Stomach smooth muscle (tissue), 2 donors: ENCODE data around the gene B3GALT2.
"Not testable (repeated sequence)": the region's sequence is repeated elsewhere in the genome, so short reads cannot be mapped to it uniquely, and the experiment has no call there.

Experiments
- H3K27ac ChIP-seq: one replicate; pipeline ENCODE4 v1.7.0; 2013; ENCODE audit warnings: mild to moderate bottlenecking, low read length, inconsistent platforms
- H3K27me3 ChIP-seq, 2 donors: one replicate each; pipeline ENCODE4 v1.7.0; 2013; ENCODE audit warnings: low read length in 2 of 2; ENCODE audit not compliant: insufficient read depth in 2 of 2, control insufficient read depth in 1 of 2
- H3K36me3 ChIP-seq, 2 donors: one replicate each; pipeline ENCODE4 v1.7.0; 2013; ENCODE audit warnings: low read length in 2 of 2; ENCODE audit not compliant: control insufficient read depth in 2 of 2, insufficient read depth in 2 of 2
- H3K4me1 ChIP-seq: one replicate; pipeline ENCODE4 v1.7.0; 2013; ENCODE audit warnings: low read length; ENCODE audit not compliant: control insufficient read depth, insufficient read depth
- H3K4me3 ChIP-seq, 2 donors: one replicate each; pipeline ENCODE4 v1.7.0; 2013; ENCODE audit warnings: low read length in 2 of 2
- H3K9ac ChIP-seq, 2 donors: one replicate each; pipeline ENCODE4 v1.7.0; 2013; ENCODE audit warnings: low read length in 2 of 2, mild to moderate bottlenecking in 1 of 2
- H3K9me3 ChIP-seq, 2 donors: one replicate each; pipeline ENCODE4 v1.7.0; 2013; ENCODE audit warnings: low read length in 2 of 2; ENCODE audit not compliant: control insufficient read depth in 2 of 2
- donor health status: healthy.
- donor health status: Pancreatic carcinoma.

The B3GALT2 gene

GRCh38 chr1:193185901-193186731, at the start of gene B3GALT2:
B3GALT2 (minus strand) TSS chr1:193186613; CDS start chr1:193181562, 5,051 bp downstream.
- H3K27me3 ChIP-seq, result no peaks in the 10 kb centered on the region
- no peaks in the 10 kb centered on the region for H3K9me3 ChIP-seq
- H3K9ac ChIP-seq, result peak within 1 kb of the TSS; percentile 30 to 34
- peak within 1 kb of the TSS; percentile 61 to 67 for H3K4me3 ChIP-seq
- no peaks in the 10 kb centered on the region for H3K36me3 ChIP-seq
- H3K27ac ChIP-seq, result no peak within 1 kb of the TSS
- peaks cover 8% of the 10 kb centered on the region for H3K4me1 ChIP-seq

GRCh38 chr1:193234530-193234929, 48.1 kb upstream of the B3GALT2 start:
- Histone ChIP-seq H3K27ac (no peak overlapping the region), H3K4me1 (no peaks in the 10 kb centered on the region), H3K27me3 (no peaks in the 10 kb centered on the region), H3K9me3 (no peaks in the 10 kb centered on the region), H3K9ac (no peak overlapping the region), H3K36me3 (peaks cover 3 to 8% of the 10 kb centered on the region in 2 donors), H3K4me3 (no peak overlapping the region)

GRCh38 chr1:193231146-193231545, 44.7 kb upstream of the B3GALT2 start:
- not testable (repeated sequence) for H3K27me3 ChIP-seq, H3K4me1 ChIP-seq, H3K9me3 ChIP-seq, H3K9ac ChIP-seq, H3K36me3 ChIP-seq, H3K27ac ChIP-seq, H3K4me3 ChIP-seq

GRCh38 chr1:193229136-193229535, 42.7 kb upstream of the B3GALT2 start:
- Histone ChIP-seq H3K4me3 (no peak overlapping the region), H3K9me3 (no peaks in the 10 kb centered on the region), H3K9ac (no peak overlapping the region), H3K27me3 (no peaks in the 10 kb centered on the region), H3K27ac (no peak overlapping the region), H3K4me1 (no peaks in the 10 kb centered on the region), H3K36me3 (peaks cover 0 to 4% of the 10 kb centered on the region in 2 donors)

GRCh38 chr1:193222056-193222615, 35.7 kb upstream of the B3GALT2 start:
- no peak overlapping the region for H3K9ac ChIP-seq
- H3K4me1 ChIP-seq, result no peaks in the 10 kb centered on the region
- no peaks in the 10 kb centered on the region for H3K27me3 ChIP-seq
- no peaks in the 10 kb centered on the region for H3K9me3 ChIP-seq
- H3K27ac ChIP-seq, result no peak overlapping the region
- H3K4me3 ChIP-seq, result no peak overlapping the region
- H3K36me3 ChIP-seq, result peaks cover 3% of the 10 kb centered on the region in 2 donors

- Histone ChIP-seq H3K27ac (no peak overlapping the region), H3K9ac (no peak overlapping the region), H3K4me3 (no peak overlapping the region), H3K36me3 (peaks cover 3% of the 10 kb centered on the region in 2 donors), H3K27me3 (no peaks in the 10 kb centered on the region), H3K9me3 (no peaks in the 10 kb centered on the region), H3K4me1 (no peaks in the 10 kb centered on the region)
These were observed 35.2 kb upstream of the B3GALT2 start for GRCh38 chr1:193221651-193222050.

GRCh38 chr1:193219391-193219790, 33.0 kb upstream of the B3GALT2 start:
- H3K27ac ChIP-seq, result no peak overlapping the region
- no peak overlapping the region for H3K9ac ChIP-seq
- peaks cover 3 to 7% of the 10 kb centered on the region in 2 donors for H3K36me3 ChIP-seq
- no peaks in the 10 kb centered on the region for H3K27me3 ChIP-seq
- H3K4me1 ChIP-seq, result no peaks in the 10 kb centered on the region
- no peak overlapping the region for H3K4me3 ChIP-seq
- H3K9me3 ChIP-seq, result no peaks in the 10 kb centered on the region

DNA sequence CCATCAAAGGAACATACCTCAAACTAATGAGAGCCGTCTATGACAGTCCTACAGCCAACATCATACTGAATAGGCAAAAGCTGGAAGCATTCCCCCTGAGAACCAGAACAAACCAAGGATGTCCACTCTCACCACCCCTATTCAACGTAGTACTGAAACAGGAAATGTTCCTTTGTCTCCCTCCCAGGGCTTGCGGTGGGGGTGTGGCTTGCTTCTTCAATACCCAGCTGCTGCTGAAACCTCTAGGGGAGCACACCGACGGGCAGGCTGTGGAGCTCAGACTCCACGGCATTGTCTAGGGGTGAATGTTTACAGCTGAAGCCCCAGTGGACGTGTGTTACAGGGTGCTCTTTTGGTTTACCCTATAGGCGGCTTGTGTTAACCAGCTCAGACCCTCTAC, 30.5 kb upstream of the B3GALT2 start:
- H3K4me3 ChIP-seq, result no peak overlapping the region

GRCh38 chr1:193213998-193214397, 27.6 kb upstream of the B3GALT2 start:
- H3K9me3 ChIP-seq, result no peaks in the 10 kb centered on the region
- no peak overlapping the region for H3K4me3 ChIP-seq
- H3K27me3 ChIP-seq, result no peaks in the 10 kb centered on the region
- no peak overlapping the region for H3K27ac ChIP-seq
- no peak overlapping the region for H3K9ac ChIP-seq
- H3K4me1 ChIP-seq, result no peaks in the 10 kb centered on the region
- peaks cover 0 to 14% of the 10 kb centered on the region in 2 donors for H3K36me3 ChIP-seq

More for the DNA sequence above, 30.5 kb upstream of the B3GALT2 start:
- H3K4me1 ChIP-seq, result no peaks in the 10 kb centered on the region
- H3K9ac ChIP-seq, result no peak overlapping the region
- H3K27ac ChIP-seq, result no peak overlapping the region
- H3K36me3 ChIP-seq, result peaks cover 3 to 15% of the 10 kb centered on the region in 2 donors
- no peaks in the 10 kb centered on the region for H3K9me3 ChIP-seq
- no peaks in the 10 kb centered on the region for H3K27me3 ChIP-seq

GRCh38 chr1:193212637-193213036, 26.2 kb upstream of the B3GALT2 start:
- Histone ChIP-seq H3K36me3 (peaks cover 0 to 12% of the 10 kb centered on the region in 2 donors), H3K27ac (no peak overlapping the region), H3K9ac (no peak overlapping the region)

DNA sequence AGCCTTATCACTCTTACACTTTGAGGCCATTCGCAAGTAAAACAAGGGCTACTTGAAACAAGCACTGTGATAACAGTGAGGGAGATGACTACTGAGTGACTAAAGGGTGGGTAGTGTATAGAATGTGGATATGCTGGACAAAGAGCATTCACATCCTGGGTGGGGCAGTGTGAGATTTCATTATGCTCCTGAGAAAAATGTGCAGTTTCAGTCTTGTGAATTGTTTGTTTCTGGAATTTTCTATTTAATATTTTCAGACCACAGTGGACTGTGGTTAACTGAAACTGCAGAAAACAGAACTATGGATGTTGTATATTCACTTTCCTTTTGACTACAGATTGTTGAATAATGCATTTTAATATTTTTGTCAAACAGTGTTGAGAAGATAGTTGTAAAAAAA, 25.1 kb upstream of the B3GALT2 start:
- H3K9me3 ChIP-seq, result no peaks in the 10 kb centered on the region
- no peak overlapping the region for H3K27ac ChIP-seq

More at GRCh38 chr1:193212637-193213036, 26.2 kb upstream of the B3GALT2 start:
- H3K27me3 ChIP-seq, result no peaks in the 10 kb centered on the region
- no peaks in the 10 kb centered on the region for H3K4me1 ChIP-seq
- H3K4me3 ChIP-seq, result no peak overlapping the region
- H3K9me3 ChIP-seq, result no peaks in the 10 kb centered on the region

More for the DNA sequence above, 25.1 kb upstream of the B3GALT2 start:
- H3K27me3 ChIP-seq, result no peaks in the 10 kb centered on the region
- H3K4me1 ChIP-seq, result no peaks in the 10 kb centered on the region
- no peak overlapping the region for H3K4me3 ChIP-seq
- H3K36me3 ChIP-seq, result peaks cover 0 to 12% of the 10 kb centered on the region in 2 donors
- no peak overlapping the region for H3K9ac ChIP-seq
